Left kidney (tissue), 1 donor: ENCODE measurements around the gene PRPS1L1. TPM values are rescaled to one million over a fixed set of nuclear protein-coding genes. Genes with fewer than 3 reads are reported as not detected.

ENCODE experiments used
- polyA plus RNA-seq: library from polyadenylated mRNA; unstranded; fragments of 120-200 nt; gene quantifications from one replicate; pipeline ENCODE4 v1.2.1, GENCODE V29; 2013; ENCODE audit not compliant: insufficient read length

Gene PRPS1L1
- polyA plus RNA-seq, 1 donor = not detected

Other genes starting within 250 kb of the PRPS1L1 start
- gene SNX13, start 87.4 kb downstream of the PRPS1L1 start, polyA plus RNA-seq = 50.2 TPM